RKO (cell line): Measurements from ENCODE around the gene CTNNBL1.

ENCODE experiments used
- DNase-seq: peaks from one replicate; pipeline ENCODE4 v3.0.0-alpha.2; 2016; ENCODE audit warnings: low spot score

Gene CTNNBL1

DNA sequence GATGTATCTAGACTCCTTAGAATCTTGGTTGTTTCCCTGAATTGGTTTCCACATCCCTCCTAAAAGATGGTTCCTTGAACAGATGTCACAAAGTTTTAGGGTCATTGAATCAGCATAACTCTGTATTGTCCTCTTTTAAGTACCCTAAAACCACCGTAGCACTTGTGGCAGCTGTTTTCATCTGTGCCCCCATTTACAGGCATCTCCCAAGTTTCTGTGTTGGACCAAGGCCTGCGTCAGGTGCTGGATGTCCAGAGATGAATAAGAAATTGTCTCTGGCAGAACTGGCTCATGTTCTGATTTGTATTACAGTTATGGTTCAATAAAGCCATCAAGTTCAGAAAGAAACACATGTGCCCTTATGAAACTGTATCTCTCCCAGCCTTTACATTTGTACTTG lies 48.3 kb downstream of the CTNNBL1 start:
- DNase-seq, result no peak

GRCh38 chr20:37744347-37744746 lies 50.5 kb downstream of the CTNNBL1 start:
- no peak for DNase-seq

DNA sequence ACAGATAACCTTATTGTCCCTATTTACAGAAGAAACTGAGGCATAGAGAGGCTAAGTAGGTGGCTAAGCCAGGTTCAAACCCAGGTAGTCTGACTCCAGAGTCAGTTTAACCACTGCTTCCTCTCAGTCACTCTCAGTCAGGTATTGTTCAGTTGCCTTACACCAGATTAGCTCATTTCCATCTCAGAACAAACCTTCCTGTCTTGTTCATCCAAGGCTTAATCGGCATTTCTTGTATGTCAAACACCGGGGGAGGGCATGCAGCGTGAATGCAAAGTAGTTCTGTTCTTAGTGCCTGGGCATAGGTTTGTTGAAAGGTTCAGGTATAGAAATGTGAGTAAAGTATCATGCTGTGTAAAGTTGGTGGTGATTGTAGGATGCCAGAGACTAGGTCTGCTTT lies 51.7 kb downstream of the CTNNBL1 start:
- DNase-seq, result no peak

DNA sequence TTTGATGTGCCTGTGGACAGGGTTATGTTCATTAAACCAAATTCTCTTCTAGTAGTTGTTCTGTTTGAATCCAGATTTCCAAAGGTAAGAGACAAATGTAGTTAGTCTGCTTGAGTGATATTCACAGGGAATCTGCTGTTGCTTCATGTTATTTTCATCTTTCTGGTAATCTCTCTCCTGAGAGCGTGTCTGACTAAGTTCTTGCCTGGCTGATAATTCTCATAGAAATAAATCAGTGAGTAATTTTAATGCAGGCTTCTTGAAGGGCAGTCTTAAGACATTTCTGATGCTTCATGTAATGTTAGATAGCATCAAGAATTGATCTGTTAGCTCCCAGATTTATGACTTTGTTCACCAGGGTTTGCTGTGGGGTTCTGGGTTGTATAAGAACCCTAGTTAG lies 54.2 kb downstream of the CTNNBL1 start:
- DNase-seq, result no peak

GRCh38 chr20:37749218-37749617 lies 55.4 kb downstream of the CTNNBL1 start:
- no peak for DNase-seq

- DNase-seq, result no peak
Measured at GRCh38 chr20:37749620-37750403, 56.0 kb downstream of the CTNNBL1 start.

DNA sequence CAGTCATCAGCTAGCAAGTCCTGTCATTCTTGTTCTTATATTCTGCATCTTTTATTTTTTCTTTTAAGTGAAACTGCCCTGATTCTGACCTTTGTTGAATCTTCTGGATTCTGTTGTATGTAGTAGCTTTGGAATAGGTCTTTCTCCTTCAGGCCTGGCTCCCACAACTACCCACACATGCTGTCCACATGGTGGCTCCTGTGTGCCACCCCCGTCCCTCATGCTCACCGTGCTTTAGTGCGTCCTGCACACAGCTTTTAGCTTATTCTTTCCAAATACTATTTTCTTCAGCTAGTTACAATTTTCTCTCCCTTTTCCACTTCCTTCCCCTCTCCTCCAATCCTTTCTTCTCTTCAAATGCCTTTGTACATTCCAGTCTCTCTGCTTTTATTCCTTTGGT lies 61.8 kb downstream of the CTNNBL1 start:
- no peak for DNase-seq

- DNase-seq, result no peak
Measured at GRCh38 chr20:37756234-37756633, 62.4 kb downstream of the CTNNBL1 start.

DNA sequence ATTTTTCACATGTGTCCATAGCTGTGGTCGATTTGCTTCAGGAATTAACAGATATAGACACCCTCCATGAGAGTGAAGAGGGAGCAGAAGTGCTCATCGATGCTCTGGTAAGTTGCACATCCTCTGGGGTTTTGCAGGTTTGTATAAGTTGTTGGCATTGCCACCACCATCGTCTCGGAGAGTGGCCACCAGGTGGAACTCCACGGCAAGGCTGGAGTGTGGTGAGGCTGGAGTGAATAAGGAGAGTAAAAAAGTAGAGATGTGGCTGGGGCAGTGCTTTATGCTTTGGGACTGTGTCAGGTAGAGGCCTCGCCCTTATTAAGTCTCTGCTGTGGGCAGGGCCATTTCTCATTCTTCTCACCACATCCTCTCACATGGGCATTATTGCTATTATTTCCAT lies 63.7 kb downstream of the CTNNBL1 start:
- no peak for DNase-seq

DNA sequence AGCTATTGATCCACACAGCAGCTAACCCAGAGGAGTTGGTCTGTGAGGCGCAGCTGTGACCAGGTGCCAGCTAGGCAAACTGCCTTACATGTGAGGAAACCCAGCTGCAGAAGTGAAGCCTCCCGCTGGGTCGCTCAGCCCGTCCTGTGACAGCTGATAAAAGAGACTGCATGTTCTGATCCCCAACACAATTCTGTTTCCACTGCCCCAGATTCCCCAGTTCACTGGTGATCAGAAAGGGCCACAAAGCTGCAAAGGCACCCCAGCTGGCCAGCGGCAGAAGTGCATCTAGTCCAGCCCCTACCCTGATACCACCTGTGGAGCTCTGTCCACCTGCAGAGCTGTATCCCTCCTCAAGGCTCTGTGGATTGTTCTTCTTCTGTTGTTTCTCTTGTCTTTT lies 64.5 kb downstream of the CTNNBL1 start:
- DNase-seq, result peak; percentile 16

GRCh38 chr20:37759052-37759553 lies 65.3 kb downstream of the CTNNBL1 start:
- DNase-seq, result no peak

GRCh38 chr20:37759761-37760209 lies 66.0 kb downstream of the CTNNBL1 start:
- no peak for DNase-seq

GRCh38 chr20:37760322-37760721 lies 66.5 kb downstream of the CTNNBL1 start:
- DNase-seq, result no peak

GRCh38 chr20:37762716-37763485 lies 69.1 kb downstream of the CTNNBL1 start:
- no peak for DNase-seq

DNA sequence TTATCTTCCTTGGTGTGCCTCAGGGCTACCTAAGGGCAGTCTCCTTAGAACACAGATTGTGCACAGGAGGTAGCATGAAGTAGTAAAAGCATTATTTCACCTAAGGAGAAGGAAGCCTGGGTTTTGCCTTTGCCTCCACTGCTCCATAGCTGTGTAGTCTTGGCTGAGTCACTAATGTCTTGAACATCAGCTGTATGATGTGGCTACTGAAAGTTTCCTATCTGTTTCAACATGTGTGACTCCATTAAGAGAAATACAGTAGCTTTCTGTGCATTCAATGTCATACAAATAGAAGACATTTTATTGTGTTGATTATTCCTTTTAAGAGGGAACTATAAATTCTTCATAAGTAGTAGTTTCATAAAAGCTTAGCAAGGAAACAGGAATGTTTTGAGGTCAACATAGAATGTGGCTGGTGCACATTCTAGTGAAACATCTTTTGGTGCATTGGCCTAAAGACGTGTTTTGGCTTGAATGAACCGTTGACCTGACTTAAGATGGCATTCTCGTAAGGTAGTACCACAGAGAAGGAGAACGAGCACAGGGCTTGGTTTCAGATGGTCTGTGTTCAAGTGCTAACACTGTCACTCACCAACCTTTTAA lies 70.6 kb downstream of the CTNNBL1 start:
- no peak for DNase-seq

DNA sequence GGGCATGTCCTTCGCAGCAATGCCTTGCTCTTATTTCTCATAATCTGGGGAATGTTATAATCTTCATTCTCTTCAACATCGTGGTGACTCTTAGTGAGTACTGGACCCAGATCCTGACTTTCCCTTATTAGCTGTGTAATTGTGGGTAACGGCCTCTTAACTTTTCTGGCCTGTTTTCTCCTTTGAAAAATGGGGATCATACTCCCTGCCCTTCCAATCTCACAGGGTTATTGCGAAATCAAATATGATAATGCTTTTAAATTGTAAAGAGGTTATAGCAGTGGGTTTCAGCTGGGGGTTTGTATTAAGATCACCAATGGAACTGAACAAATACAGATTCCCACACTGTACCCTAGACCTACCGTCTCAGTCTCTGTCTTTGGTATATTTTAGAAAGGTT lies 77.1 kb downstream of the CTNNBL1 start:
- DNase-seq, result no peak

- DNase-seq, result no peak
Measured at GRCh38 chr20:37773291-37773826, 79.5 kb downstream of the CTNNBL1 start.

DNA sequence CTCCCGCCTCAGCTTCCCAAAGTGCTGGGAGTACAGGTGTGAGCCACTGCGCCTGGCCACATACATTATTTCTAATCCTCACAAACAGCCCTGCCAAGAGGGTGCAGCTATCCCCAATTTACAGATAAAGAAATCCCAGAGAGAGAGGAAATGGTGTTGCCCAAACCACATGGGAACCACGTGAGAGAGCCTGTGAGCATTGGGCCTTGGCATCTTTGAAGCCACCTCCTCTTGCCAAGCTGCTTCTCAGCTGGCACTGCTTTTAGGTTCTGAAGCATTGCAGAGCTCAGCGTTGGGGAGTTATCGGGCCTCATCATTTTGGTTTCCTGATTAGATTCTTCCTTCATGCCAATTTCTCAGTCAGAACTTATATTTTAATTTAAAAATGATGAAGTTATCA lies 80.3 kb downstream of the CTNNBL1 start:
- DNase-seq, result no peak

DNA sequence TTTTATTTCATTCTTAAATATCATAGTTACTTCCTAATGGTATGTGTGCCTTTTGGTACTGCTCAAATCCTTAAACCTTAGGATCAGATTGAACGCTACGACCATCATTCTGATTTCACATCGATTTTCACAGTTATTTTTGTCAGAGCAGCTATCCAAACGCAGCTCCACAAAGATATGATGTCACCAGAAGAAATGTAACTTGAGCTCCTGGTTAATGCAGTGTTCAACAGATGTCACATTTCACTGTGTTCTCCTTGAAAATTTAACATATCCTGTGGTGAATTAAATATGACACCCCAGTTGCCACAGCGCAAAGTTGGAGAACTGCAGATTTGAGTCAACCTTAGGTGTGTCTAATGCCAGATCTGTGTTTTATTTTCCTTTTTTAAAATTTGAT lies 81.4 kb downstream of the CTNNBL1 start:
- no peak for DNase-seq

GRCh38 chr20:37776049-37776448 lies 82.2 kb downstream of the CTNNBL1 start:
- no peak for DNase-seq

GRCh38 chr20:37776526-37776925 lies 82.7 kb downstream of the CTNNBL1 start:
- DNase-seq, result no peak
